ENCODE results near the gene LRPAP1.

The LRPAP1 gene

GRCh38 chr4:3476341-3476747 is 55.9 kb downstream of the LRPAP1 start:
- Histone ChIP-seq H3K23ac (ENCODE audit: low read length in 2 of 2) (no peak overlapping the region), H3K4me3 (ENCODE audit: insufficient read depth in 1 of 2, low read depth in 1 of 2, low read length in 2 of 2) (no peak overlapping the region), H3K9ac (ENCODE audit: low read length) (no peak overlapping the region), H3K79me1 (replicated peaks; ENCODE audit: low read length, poor library complexity, severe bottlenecking) (no peaks in the 10 kb centered on the region), H2AFZ (ENCODE audit: low read depth, low read length) (no peak overlapping the region), H2BK15ac (ENCODE audit: low read depth, poor library complexity, severe bottlenecking) (no peak overlapping the region), H3K9me3 (ENCODE audit: control insufficient read depth, low read length) (no peaks in the 10 kb centered on the region), H3K14ac (ENCODE audit: low read length in 2 of 2) (no peak overlapping the region), H2AK5ac (ENCODE audit: low read length, severe bottlenecking) (no peak overlapping the region), H2BK12ac (ENCODE audit: low read length in 2 of 2) (no peak overlapping the region), H4K8ac (ENCODE audit: low read length) (no peak overlapping the region), H3K27me3 (ENCODE audit: control insufficient read depth in 1 of 2, insufficient read depth in 1 of 2, low read length in 2 of 2) (peaks cover 14 to 58% of the 10 kb centered on the region in 2 experiments), H3K4me1 (ENCODE audit: control insufficient read depth, insufficient read depth, low read depth, low read length) (peaks cover 29% of the 10 kb centered on the region), H4K91ac (ENCODE audit: low read length) (no peak overlapping the region), H3K36me3 (ENCODE audit: control insufficient read depth in 1 of 2, insufficient read depth in 2 of 2, low read depth in 1 of 2, low read length in 2 of 2) (no peaks in the 10 kb centered on the region), H2BK120ac (ENCODE audit: low read depth, low read length) (no peak overlapping the region), H3K18ac (ENCODE audit: low read depth in 1 of 2, low read length in 2 of 2) (no peak overlapping the region), H2BK5ac (ENCODE audit: low read depth, low read length, poor library complexity, severe bottlenecking) (no peak overlapping the region), H3K27ac (ENCODE audit: low read length, poor library complexity, severe bottlenecking) (no peak overlapping the region), H3K4me2 (ENCODE audit: low read length, poor library complexity, severe bottlenecking) (no peak overlapping the region), H3K4ac (ENCODE audit: low read depth in 1 of 2, low read length in 2 of 2) (no peak overlapping the region)
- no peak for DNase-seq
- WGBS, result 92% methylated on average over 22 of the region's 22 CpGs

- no peak overlapping the region for H3K23ac ChIP-seq (ENCODE audit: low read length in 2 of 2)
- H4K8ac ChIP-seq (ENCODE audit: low read length), result no peak overlapping the region
Measured at GRCh38 chr4:3475713-3476260, 56.4 kb downstream of the LRPAP1 start.

GRCh38 chr4:3475041-3475712 is 57.0 kb downstream of the LRPAP1 start:
- Histone ChIP-seq H2BK12ac (ENCODE audit: low read length in 2 of 2) (no peak overlapping the region), H3K27ac (ENCODE audit: low read length, poor library complexity, severe bottlenecking) (no peak overlapping the region), H3K23ac (ENCODE audit: low read length in 2 of 2) (no peak overlapping the region), H3K4me3 (ENCODE audit: insufficient read depth in 1 of 2, low read depth in 1 of 2, low read length in 2 of 2) (no peak overlapping the region), H3K18ac (ENCODE audit: low read depth in 1 of 2, low read length in 2 of 2) (no peak overlapping the region), H3K4ac (ENCODE audit: low read depth in 1 of 2, low read length in 2 of 2) (peak overlapping the region in 1 of 2 experiments; percentile 39), H3K79me1 (replicated peaks; ENCODE audit: low read length, poor library complexity, severe bottlenecking) (no peaks in the 10 kb centered on the region), H2BK120ac (ENCODE audit: low read depth, low read length) (no peak overlapping the region), H3K4me1 (ENCODE audit: control insufficient read depth, insufficient read depth, low read depth, low read length) (peaks cover 23% of the 10 kb centered on the region), H2AK5ac (ENCODE audit: low read length, severe bottlenecking) (no peak overlapping the region), H4K8ac (ENCODE audit: low read length) (no peak overlapping the region), H2BK15ac (ENCODE audit: low read depth, poor library complexity, severe bottlenecking) (no peak overlapping the region), H3K9ac (ENCODE audit: low read length) (no peak overlapping the region), H2BK5ac (ENCODE audit: low read depth, low read length, poor library complexity, severe bottlenecking) (no peak overlapping the region), H3K4me2 (ENCODE audit: low read length, poor library complexity, severe bottlenecking) (no peak overlapping the region), H2AFZ (ENCODE audit: low read depth, low read length) (no peak overlapping the region), H4K91ac (ENCODE audit: low read length) (no peak overlapping the region), H3K14ac (ENCODE audit: low read length in 2 of 2) (no peak overlapping the region), H3K36me3 (ENCODE audit: control insufficient read depth in 1 of 2, insufficient read depth in 2 of 2, low read depth in 1 of 2, low read length in 2 of 2) (no peaks in the 10 kb centered on the region), H3K9me3 (ENCODE audit: control insufficient read depth, low read length) (no peaks in the 10 kb centered on the region), H3K27me3 (ENCODE audit: control insufficient read depth in 1 of 2, insufficient read depth in 1 of 2, low read length in 2 of 2) (peaks cover 17 to 64% of the 10 kb centered on the region in 2 experiments)
- WGBS, result 90% methylated on average over 15 of the region's 15 CpGs
- no peak for DNase-seq

More at GRCh38 chr4:3475713-3476260, 56.4 kb downstream of the LRPAP1 start:
- Histone ChIP-seq H2BK120ac (ENCODE audit: low read depth, low read length) (no peak overlapping the region), H2BK15ac (ENCODE audit: low read depth, poor library complexity, severe bottlenecking) (no peak overlapping the region), H3K4me3 (ENCODE audit: insufficient read depth in 1 of 2, low read depth in 1 of 2, low read length in 2 of 2) (no peak overlapping the region), H3K14ac (ENCODE audit: low read length in 2 of 2) (no peak overlapping the region), H2BK5ac (ENCODE audit: low read depth, low read length, poor library complexity, severe bottlenecking) (no peak overlapping the region), H3K4me1 (ENCODE audit: control insufficient read depth, insufficient read depth, low read depth, low read length) (peaks cover 25% of the 10 kb centered on the region), H3K27ac (ENCODE audit: low read length, poor library complexity, severe bottlenecking) (no peak overlapping the region), H2BK12ac (ENCODE audit: low read length in 2 of 2) (no peak overlapping the region), H3K4me2 (ENCODE audit: low read length, poor library complexity, severe bottlenecking) (no peak overlapping the region), H3K79me1 (replicated peaks; ENCODE audit: low read length, poor library complexity, severe bottlenecking) (no peaks in the 10 kb centered on the region), H3K27me3 (ENCODE audit: control insufficient read depth in 1 of 2, insufficient read depth in 1 of 2, low read length in 2 of 2) (peaks cover 17 to 58% of the 10 kb centered on the region in 2 experiments), H4K91ac (ENCODE audit: low read length) (no peak overlapping the region), H2AFZ (ENCODE audit: low read depth, low read length) (no peak overlapping the region), H3K9ac (ENCODE audit: low read length) (no peak overlapping the region), H3K18ac (ENCODE audit: low read depth in 1 of 2, low read length in 2 of 2) (no peak overlapping the region), H2AK5ac (ENCODE audit: low read length, severe bottlenecking) (no peak overlapping the region), H3K9me3 (ENCODE audit: control insufficient read depth, low read length) (no peaks in the 10 kb centered on the region), H3K4ac (ENCODE audit: low read depth in 1 of 2, low read length in 2 of 2) (peak overlapping the region in 1 of 2 experiments; percentile 39), H3K36me3 (ENCODE audit: control insufficient read depth in 1 of 2, insufficient read depth in 2 of 2, low read depth in 1 of 2, low read length in 2 of 2) (no peaks in the 10 kb centered on the region)
- no peak for DNase-seq
- WGBS, result 75% methylated on average over 21 of the region's 22 CpGs

GRCh38 chr4:3473996-3474765 is 58.0 kb downstream of the LRPAP1 start:
- Histone ChIP-seq H2BK12ac (ENCODE audit: low read length in 2 of 2) (no peak overlapping the region), H2BK5ac (ENCODE audit: low read depth, low read length, poor library complexity, severe bottlenecking) (no peak overlapping the region), H3K4me3 (ENCODE audit: insufficient read depth in 1 of 2, low read depth in 1 of 2, low read length in 2 of 2) (no peak overlapping the region), H3K27ac (ENCODE audit: low read length, poor library complexity, severe bottlenecking) (no peak overlapping the region), H3K9ac (ENCODE audit: low read length) (no peak overlapping the region), H3K18ac (ENCODE audit: low read depth in 1 of 2, low read length in 2 of 2) (no peak overlapping the region), H2BK15ac (ENCODE audit: low read depth, poor library complexity, severe bottlenecking) (no peak overlapping the region), H3K14ac (ENCODE audit: low read length in 2 of 2) (no peak overlapping the region), H3K27me3 (ENCODE audit: control insufficient read depth in 1 of 2, insufficient read depth in 1 of 2, low read length in 2 of 2) (peaks cover 17 to 66% of the 10 kb centered on the region in 2 experiments), H2BK120ac (ENCODE audit: low read depth, low read length) (no peak overlapping the region), H4K8ac (ENCODE audit: low read length) (no peak overlapping the region), H3K9me3 (ENCODE audit: control insufficient read depth, low read length) (no peaks in the 10 kb centered on the region), H3K4me1 (ENCODE audit: control insufficient read depth, insufficient read depth, low read depth, low read length) (peaks cover 20% of the 10 kb centered on the region), H3K79me1 (replicated peaks; ENCODE audit: low read length, poor library complexity, severe bottlenecking) (no peaks in the 10 kb centered on the region), H3K4me2 (ENCODE audit: low read length, poor library complexity, severe bottlenecking) (no peak overlapping the region), H2AFZ (ENCODE audit: low read depth, low read length) (no peak overlapping the region), H3K4ac (ENCODE audit: low read depth in 1 of 2, low read length in 2 of 2) (no peak overlapping the region), H2AK5ac (ENCODE audit: low read length, severe bottlenecking) (no peak overlapping the region), H4K91ac (ENCODE audit: low read length) (no peak overlapping the region), H3K36me3 (ENCODE audit: control insufficient read depth in 1 of 2, insufficient read depth in 2 of 2, low read depth in 1 of 2, low read length in 2 of 2) (no peaks in the 10 kb centered on the region), H3K23ac (ENCODE audit: low read length in 2 of 2) (no peak overlapping the region)
- DNase-seq, result no peak
- WGBS, result 87% methylated on average over 10 of the region's 13 CpGs

All from mesenchymal stem cell (in vitro differentiated cells and primary cell).